ENCODE results near the gene IL15.
"Not testable (repeated sequence)": the region's sequence is repeated elsewhere in the genome, so short reads cannot be mapped to it uniquely, and the experiment has no call there.

Gene IL15

DNA sequence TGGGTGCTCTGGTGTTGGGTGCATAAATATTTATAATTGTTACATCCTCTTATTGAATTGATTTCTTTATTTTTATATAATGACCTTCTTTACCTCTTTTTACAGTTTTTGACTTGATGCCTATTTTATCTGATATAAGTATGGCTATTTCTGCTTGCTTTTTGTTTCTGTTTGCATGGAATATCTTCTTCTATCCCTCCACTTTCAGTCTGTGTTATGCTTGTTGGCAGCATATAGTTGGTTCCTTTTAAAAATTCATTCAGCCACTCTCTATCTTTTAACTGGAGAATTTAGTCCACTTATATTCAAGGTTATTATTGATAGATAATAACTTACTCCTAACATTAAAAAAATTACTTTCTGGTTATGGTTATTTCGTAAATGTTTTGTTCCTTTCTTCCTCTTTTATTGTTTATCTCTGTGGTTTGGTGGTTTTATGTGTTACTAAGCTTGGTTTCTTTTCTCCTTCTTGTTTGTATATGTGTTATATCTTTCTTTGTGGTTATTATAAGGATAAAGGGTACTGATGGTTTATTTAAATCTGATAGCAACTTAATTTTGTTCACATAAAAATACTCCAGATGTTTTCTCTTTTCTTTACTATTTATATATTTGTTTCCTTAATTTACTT lies 69.5 kb downstream of the IL15 start:
- no peak for DNase-seq

DNA sequence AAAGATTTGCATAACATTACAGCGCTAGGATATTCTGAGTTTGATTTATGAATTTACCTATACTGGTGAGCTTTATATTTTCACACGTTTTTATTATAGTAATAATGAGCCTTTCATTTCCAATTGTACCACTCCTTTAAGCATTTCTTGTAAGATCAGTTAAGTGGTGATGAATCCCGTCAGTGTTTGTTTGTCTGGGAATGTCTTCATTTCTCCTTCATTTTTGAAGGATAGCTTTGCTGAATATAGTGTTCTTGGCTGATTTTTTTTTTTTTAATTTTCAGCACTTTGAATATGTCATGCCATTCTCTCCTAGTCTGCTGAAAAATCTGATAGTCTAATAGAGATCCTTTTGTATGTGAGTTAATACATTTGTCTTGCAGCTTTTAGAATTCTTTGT lies 70.1 kb downstream of the IL15 start:
- DNase-seq: no peak

DNA sequence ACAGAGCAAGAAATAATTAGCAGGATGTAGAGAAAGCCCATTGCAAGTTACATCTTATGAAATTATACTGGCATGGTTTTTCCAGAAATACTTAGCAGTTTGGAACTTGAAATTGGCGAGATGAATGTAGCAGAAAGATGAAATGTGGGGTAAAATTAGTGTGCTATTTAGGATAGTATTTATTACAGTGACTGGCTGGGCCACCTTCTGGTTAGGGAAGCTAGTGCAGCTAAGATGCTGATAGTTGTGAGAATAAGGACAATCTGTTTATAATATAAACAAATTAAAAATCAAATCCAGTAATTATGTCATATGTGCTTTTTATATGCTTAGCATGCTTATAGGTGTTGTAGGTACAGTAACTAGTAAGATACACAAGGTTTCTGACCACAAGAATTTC lies 74.8 kb downstream of the IL15 start:
- no peak for DNase-seq

DNA sequence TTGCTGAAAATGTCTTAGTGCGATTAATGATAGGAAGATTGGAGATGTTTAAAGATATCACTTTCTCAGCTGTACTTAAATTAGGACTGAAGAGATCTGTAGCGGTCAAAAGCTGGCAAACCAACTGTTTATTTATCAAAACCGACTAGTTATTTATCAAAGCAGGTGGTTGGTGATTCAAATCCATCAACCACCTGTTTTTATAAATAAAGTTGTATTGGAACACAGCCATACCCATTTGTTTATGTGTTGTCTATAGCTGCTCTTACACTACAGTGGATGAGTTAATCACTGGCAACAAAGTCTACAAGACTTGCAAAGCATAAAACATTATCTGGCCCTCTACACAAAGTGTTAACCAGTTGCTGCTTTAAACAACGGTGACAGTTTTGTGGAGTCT lies 76.8 kb downstream of the IL15 start:
- DNase-seq: no peak

DNA sequence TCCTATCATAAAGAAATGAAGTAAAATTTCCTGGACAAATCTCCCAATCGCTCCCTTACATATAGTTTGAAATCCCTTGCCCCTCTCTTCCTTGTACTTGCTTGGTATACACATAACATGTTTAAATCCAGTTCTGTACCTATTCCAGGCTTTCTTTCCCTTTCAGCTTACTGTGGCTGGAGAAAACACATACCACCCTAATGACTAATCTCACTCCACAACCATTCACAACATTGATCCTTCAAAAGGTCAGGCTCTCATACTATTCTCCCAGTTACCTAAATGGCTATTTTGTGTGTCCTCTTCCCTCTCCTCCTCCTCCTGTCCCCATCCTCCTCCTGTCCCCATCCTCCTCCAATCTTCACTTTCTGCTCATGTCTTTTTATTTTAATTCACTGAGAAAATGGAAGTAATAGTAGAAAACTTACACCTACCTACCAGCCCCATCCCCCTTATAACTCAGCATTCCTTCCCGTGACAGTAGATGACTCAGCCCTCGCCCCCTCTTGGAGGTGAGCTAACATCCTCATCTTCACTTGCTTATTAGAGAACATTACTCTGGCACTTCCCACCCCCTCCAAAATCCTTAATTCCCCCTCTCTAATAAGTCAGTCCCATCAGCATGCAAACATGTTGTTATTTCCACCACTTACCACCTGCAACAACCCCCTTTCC lies 77.5 kb downstream of the IL15 start:
- no peak for DNase-seq

DNA sequence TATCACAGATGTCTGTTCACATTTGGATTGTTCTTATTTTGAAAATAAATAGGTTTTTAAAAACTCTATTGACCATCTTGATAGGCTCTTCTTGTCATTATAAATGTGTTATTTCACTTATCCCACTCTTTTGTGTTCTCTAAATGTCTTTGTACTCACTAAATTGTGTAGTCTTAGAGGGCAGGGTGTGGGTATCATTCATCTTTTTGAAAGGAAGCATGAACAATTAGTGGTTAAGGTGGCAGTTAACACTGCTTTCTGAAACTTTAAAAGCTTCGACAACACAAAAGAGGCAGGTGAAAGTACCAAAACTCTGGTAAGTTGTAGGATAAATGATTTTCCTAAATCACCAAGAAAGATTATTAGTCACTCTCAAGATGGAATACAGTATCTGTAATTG lies 83.2 kb downstream of the IL15 start:
- DNase-seq: no peak

DNA sequence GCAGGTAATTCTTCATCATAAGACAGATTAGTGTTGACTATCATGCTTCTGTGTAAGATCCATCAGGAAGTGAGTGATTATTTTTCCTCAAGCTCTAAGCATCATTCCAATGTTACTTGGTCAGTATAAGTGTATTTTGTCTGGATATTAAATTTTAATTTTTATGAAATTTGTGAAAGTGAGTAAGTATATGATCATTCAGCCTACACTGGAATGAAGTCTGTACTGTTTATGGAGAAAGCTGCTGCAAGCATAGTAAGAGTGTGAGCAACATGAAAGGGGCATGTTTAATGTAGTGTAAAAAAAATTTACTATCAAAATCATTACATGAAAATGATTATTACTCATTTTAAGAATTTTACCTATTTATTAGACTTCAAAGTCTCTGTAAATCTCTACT lies 84.8 kb downstream of the IL15 start:
- no peak for DNase-seq

DNA sequence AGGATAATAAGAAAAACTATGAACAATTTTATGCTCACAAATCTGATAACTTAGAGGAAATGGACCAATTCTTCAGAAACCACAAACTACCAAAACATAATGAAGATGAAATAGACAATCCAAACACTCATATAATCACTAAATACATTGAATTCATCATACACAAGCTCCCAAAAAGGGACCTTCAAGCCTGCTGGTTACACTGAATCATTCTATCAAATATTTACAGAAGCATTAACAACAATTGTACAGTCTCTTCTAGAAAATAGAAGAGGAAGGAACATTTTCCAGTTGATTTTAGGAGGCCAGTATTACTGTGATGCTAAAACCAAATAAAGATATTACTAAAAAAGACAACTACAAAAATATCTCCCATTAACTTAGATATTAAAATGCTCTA lies 88.3 kb downstream of the IL15 start:
- DNase-seq: no peak

DNA sequence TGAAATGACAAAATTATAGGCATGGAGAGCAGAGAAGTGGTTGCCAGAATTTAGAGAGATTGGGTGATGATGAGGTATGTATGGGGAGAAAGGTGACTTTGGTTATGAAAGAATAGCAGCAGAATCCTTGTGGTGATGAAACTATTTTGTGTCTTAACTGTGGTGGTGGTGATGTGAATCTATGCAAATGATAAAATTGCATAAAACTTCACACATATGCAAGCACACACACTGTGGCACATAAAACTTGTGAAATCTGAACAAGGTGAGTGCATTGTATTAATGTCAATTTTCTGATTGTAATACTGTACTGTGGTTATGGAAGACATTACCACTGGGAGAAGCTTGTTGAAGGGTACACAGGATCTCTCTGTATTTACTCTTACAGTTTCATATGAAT lies 91.0 kb downstream of the IL15 start:
- no peak for DNase-seq

DNA sequence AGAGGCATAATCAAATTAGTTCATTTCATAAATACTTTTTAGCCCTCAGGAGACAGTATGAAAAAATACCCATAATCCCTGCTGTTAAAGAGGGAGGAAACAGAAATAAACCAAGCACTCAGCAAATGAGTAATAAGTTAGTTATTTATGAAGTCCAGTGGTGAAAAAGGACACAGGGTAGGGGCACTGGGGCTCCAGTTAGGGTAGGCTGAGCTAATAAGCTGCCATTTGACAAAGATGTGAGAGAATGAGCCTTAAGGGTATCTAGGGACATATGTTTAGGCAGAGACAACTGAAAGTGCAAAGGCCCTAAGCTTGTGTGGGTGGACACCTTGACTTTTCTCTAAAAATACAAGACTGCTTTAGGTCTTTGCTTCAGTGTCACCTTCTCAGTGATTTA lies 94.4 kb downstream of the IL15 start:
- no peak for DNase-seq

DNA sequence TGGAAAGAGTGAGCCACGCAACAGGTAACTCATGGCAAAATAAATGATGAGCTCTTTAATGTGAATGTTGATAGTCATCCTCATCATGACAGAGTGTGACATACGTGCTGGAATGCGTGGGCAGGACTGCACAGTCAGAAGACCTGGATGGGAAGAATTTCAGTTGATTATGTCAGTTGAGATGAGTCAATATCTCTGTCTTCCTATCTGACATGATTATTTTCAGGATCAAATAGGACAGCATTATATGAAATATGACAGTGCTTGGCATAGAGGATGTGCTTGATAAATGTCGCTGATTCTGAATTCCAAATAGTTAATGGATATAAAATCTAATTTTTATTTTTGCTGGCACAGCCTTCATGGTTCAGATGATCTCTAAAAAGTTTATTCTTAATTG lies 95.1 kb downstream of the IL15 start:
- DNase-seq: no peak

DNA sequence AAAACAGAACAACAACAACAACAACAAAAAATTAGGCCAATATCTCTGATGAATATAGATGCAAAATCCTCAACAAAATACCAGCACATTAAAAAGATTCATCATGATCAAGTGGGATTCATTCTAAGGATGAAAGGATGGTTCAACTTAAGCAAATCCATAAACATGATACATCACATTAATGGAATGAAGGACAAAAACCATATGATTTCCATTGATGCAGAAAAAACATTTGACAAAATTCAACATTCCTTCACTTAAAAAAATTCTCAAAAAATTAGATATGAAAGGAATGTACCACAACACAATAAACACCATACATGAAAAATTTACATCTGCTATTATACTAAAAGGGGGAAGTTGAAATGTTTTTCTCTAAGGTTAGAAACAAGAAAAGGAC lies 103.3 kb downstream of the IL15 start:
- DNase-seq: no peak

DNA sequence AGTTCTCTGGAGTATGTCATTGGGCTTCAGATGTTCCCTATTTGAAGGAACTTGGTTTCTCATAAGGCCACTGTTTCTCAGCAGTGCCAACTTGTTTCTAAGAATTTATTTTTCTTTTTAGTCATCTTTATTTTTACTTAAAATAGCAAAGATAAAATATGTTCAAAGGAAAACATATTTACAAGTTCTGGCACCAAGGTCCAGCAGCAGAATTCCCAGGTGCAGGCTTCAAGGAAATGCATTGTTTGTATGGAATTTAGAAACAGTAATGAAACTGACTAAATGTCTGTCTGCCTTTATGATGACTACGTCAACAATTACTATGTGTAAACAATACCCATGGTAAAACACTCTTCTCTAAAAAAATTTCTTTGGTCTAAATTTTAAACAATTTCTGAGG lies 109.6 kb downstream of the IL15 start:
- DNase-seq: no peak

DNA sequence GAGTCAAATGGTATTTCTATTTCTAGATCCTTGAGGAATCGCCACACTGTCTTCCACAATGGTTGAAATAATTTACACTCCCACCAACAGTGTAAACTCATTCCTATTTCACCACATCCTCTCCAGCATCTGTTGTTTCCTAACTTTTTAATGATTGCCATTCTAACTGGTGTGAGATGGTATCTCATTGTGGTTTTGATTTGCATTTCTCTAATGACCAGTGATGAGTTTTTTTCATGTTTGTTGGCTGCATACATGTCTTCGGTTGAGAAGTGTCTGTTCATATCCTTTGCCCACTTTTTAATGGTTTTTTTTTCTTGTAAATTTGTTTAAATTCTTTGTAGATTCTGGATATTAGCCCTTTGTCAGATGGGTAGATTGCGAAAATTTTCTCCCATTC lies 115.4 kb downstream of the IL15 start:
- not testable (repeated sequence) for DNase-seq

DNA sequence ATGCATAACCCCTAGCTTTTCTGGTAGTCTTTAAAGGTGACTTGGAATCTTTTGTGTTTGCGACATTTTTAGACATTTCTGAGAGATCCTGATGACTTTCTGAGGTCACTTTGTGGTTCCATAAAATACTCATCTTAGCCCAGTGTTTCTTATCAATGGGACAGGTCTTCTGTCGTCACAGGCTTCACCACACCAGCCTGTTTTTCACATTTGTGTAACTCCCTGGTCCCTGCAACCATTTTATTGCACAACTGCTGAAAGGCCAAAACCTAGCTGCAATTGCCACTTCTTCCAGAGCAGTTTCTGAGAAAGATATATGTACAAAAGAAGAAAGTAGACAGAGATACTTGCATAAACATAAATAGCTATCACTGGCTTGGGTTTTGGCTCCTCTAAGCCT lies 120.9 kb downstream of the IL15 start:
- no peak for DNase-seq

DNA sequence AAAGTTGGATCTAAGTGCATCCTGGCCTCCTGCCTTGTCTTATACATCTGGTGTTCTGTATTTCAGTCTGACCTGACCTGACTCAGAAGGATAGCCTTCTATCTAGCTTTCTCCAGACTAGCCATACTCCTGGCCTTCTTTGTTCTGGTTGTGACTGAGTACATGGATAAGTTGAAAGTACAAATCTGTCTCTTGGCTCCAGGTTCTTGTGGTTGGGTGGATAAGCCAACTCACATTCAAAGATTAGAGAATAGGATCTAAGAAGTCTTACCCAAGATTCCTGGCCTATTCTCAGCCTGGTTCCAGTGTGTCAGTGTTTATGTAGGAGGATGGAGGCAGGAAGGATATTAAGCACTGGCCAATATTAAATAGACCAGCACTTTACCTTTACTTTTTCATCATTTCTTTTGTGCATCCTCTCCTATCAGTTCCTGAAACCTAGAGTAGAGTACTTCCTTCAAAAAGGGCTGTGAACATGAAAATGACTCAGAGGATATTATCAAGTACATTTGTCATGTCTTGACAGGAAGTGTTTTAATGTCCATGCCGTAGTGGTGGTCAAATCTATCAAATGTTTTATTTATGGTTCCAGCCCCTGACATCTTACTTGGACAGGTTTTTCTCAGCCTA lies 123.5 kb downstream of the IL15 start:
- no peak for DNase-seq

DNA sequence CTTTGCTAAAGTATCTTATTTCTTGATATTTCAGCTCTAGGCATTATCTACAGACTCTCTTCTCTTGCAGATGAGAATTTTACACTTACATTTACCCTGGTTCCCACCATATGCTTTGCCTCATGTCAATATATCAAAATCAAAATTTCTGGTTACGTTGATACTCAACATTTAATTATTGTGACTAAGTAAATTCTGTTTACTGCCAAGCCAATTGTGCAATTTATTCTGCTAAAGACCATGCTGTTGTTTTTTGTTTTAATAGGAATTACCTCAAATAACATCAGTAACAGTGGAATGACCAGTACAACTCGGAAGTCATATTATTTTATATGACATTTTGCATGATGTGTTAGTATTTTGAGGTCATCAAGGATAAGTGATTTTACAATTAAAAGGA lies 125.5 kb downstream of the IL15 start:
- DNase-seq: no peak

DNA sequence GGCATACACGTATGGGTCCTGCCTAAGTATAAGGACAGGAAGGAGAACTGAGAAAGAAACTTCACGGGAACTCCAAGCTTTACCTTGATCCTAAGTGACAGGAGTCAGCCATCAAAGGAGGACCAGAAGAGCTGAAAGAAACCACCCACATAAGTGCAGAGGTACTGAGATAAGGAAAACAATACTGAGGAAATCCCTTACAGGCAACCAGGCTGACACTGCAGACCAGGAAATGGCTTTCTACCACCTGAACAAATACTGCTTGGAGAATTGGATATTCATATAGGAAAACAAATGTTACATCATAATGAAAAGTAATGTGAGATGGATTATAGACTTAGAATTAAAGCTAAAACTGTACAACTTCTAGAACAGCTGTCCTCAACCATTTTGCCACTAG lies 127.0 kb downstream of the IL15 start:
- no peak for DNase-seq

DNA sequence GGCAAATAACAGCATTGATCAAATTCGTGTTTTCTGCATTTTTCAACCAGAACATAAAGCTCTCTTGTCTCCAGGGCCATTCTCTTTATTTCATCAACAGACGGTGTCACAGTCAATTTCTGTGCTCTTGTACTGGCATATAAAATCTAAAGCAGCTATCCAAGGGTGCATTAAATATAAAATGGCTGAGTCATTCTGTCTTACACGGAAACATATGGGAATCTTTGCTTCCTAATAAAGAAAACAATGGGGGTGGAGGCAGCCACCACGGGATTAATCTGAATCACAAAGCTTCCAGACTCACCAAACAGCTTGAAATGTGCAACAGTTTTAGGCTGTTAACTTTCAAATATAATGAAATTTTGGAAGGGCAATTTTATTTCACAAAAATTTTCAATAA lies 132.6 kb downstream of the IL15 start:
- DNase-seq: no peak

DNA sequence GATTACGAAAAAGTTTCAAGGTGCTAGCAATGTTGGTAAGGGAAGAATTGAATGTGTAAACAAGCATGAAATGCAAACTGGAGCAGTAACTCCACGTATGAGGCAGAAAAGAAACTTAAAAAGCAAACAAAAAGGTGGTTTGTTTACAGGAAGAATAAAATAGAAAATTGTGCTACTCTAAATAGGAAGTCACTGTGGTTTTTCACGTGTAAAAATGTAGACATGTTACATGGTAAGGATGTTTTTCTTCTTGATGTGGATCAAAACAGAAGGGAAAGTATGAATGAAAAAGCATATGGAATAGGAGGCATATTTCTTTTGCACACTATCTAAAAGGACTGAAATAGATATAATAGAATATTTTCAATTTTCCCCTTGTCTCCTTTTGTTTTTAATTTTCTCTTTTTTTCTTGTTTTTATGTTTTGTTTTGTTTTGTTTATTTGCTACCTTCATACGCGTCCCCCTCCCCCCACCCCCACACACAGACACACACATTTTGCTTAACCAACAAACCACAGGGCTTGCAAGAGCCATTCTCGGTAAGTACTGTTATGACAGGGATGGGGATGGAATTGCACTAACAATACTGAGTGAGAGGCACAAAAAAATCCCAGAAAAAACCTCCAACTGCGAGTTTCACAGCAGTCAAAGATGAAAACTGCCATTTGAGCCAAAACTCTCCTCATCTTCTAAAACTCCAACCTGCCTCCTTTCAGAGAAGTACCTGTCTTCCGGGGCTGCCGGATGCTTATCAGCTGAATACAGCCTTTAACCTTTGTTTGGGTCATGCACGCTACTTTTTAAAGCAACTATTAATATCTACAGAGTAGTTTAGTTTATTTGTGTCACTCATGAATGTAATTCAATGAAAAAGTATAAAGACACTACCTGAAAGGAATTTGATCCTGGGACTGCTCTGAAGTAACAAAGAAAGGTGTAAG lies 135.8 kb downstream of the IL15 start:
- no peak for DNase-seq

DNA sequence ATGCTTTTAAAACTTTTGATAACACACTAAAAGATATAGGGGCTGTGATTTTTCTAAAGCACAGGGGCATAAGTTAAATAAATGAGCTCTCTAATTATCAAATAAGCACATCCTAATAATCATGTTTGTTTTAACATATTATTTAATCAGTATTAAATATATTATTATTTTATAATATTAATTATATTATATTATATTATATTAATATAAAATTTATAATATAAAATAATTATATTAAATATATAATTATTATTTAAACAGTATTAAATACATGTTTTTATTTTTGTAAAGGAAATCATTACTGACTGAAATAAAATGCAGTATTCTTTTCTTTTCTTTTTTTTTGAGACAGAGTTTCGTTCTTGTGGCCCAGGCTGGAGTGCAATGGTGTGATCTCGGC lies 136.5 kb downstream of the IL15 start:
- DNase-seq: no peak

DNA sequence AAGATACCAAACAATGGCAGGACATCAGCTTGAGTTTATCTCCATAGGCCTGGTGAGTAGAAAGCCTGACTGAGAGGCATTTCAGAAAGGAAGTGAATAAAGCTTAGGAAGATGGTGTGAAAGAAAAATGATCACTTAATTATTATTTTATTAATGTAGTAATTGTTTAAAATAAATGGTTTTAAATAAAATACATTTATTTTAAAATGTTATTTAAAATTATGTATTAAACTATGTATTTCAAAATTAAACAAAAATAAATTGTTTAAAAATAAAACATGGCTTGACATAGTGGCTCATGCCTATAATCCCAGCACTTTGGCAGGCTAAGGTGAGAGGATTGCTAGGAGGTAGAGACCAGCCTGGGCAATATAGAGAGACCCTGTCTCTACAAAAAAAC lies 145.8 kb downstream of the IL15 start:
- DNase-seq: no peak
